Naive B cell (primary cell): ENCODE measurements around the gene RAB11FIP4. TPM values are rescaled to one million over a fixed set of nuclear protein-coding genes. Genes with fewer than 3 reads are reported as not detected.

Experiments
- ATAC-seq, 2 donors: fragments of 150-1000 bp; cut with Tn5 transposase; 2 replicates each; pipeline ENCODE4 v1.10.0; 2021; ENCODE audit warnings: low read depth in 2 of 2, mild to moderate bottlenecking in 2 of 2, moderate library complexity in 2 of 2
- DNase-seq: peaks from one replicate; pipeline ENCODE4 v3.0.0; 2022
- H3K27ac Mint-ChIP-seq, 6 donors: one replicate each; pipeline ENCODE4 v1.8.0; 2020 to 2022; ENCODE audit warnings: mild to moderate bottlenecking in 6 of 6, mixed read lengths in 6 of 6, moderate library complexity in 5 of 6, inconsistent platforms in 2 of 6
- H3K27me3 Mint-ChIP-seq, 3 donors: one replicate each; pipeline ENCODE4 v1.8.0; 2021 to 2022; ENCODE audit warnings: mixed read lengths in 3 of 3, mild to moderate bottlenecking in 1 of 3
- H3K36me3 Mint-ChIP-seq, 2 donors: one replicate each; pipeline ENCODE4 v1.8.0; 2020 to 2022; ENCODE audit warnings: mixed read lengths in 2 of 2, inconsistent platforms in 1 of 2, mild to moderate bottlenecking in 1 of 2
- H3K4me1 Mint-ChIP-seq, 3 donors: one replicate each; pipeline ENCODE4 v1.8.0; 2020 to 2022; ENCODE audit warnings: mixed read lengths in 3 of 3, inconsistent platforms in 1 of 3, mild to moderate bottlenecking in 1 of 3, moderate library complexity in 1 of 3
- H3K4me3 Mint-ChIP-seq, 8 donors: one replicate each; pipeline ENCODE4 v1.8.0; 2020 to 2022; ENCODE audit warnings: mild to moderate bottlenecking in 8 of 8, mixed read lengths in 8 of 8, moderate library complexity in 8 of 8, inconsistent platforms in 2 of 8
- H3K9me3 Mint-ChIP-seq, 7 donors: one replicate each; pipeline ENCODE4 v1.8.0; 2020 to 2022; ENCODE audit warnings: mixed read lengths in 7 of 7, mild to moderate bottlenecking in 5 of 7, inconsistent platforms in 2 of 7, moderate library complexity in 1 of 7
- polyA plus RNA-seq, 6 donors: library from polyadenylated mRNA; unstranded; fragments of 300-500 nt; fragmentation: Illumina TruSeq; gene quantifications; one replicate each; pipeline ENCODE4 v1.2.3, GENCODE V29; 2021; ENCODE audit warnings: low read depth in 6 of 6

The RAB11FIP4 gene
- polyA plus RNA-seq, 6 donors from 2014 or later = 7.3 to 29.7 (median 20.8) TPM

- ATAC-seq = no peak
- Mint-ChIP-seq H3K27ac (peak overlapping the region in 1 of 6 donors; percentile 26), H3K27me3 (peaks cover 0 to 16% (median 14%) of the 10 kb centered on the region in 3 donors), H3K9me3 (no peaks in the 10 kb centered on the region), H3K4me1 (peaks cover 0 to 7% (median 3%) of the 10 kb centered on the region in 3 donors), H3K36me3 (no peaks in the 10 kb centered on the region), H3K4me3 (no peak overlapping the region)
- no peak for DNase-seq
Observed at GRCh38 chr17:31475378-31476162, 84.1 kb downstream of the RAB11FIP4 start.

DNA sequence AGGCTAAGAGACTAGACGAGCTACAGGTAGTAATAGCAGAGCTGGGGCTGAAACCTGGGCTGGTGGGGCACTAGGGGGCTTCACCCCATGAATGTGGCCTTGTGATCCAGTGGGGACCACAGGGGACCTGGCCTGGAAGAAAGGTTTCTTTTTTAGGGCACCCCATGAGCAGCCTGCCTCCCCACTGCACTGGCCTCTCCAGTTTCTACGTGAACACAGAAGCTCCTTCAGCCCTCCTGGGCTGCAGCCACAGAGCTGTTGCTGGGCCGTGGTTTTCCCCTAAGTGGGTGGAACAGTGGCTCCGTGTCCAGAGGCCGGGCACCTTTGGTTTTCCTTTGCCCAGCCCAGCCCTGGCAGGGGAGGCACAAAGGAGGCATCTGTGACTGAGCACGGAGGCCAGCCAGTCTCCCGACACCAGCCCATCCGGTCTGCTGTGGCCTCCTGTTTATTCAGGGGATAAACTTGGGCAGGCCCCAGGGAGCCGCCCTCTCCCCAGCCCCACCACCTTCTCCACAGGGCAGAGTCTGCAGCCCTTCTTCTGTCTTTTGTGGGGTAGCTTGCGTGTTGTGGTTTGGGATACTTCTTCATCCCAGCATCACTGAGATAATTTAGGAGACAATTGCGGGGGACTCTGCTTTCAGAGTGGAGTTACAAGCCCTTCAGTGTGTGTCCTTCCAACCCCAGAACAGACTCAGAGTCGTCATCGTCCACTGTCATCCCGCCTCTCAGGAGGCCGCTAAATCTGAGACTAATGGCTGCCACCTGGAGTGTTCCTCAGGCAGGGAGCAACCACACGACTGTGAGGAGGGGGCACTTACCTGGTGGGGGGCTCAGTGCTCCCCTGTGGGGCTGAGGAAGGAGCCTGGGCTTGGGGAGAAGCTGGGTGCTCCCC, 85.3 kb downstream of the RAB11FIP4 start:
- H3K27me3 Mint-ChIP-seq = peaks cover 0 to 16% (median 14%) of the 10 kb centered on the region in 3 donors
- peaks cover 0 to 7% (median 3%) of the 10 kb centered on the region in 3 donors for H3K4me1 Mint-ChIP-seq
- no peak overlapping the region for H3K4me3 Mint-ChIP-seq
- DNase-seq = no peak
- no peak overlapping the region for H3K27ac Mint-ChIP-seq
- ATAC-seq = no peak
- no peaks in the 10 kb centered on the region for H3K36me3 Mint-ChIP-seq
- H3K9me3 Mint-ChIP-seq = no peaks in the 10 kb centered on the region

- no peak overlapping the region for H3K27ac Mint-ChIP-seq
- H3K36me3 Mint-ChIP-seq = no peaks in the 10 kb centered on the region
- H3K9me3 Mint-ChIP-seq = no peaks in the 10 kb centered on the region
- no peak overlapping the region for H3K4me3 Mint-ChIP-seq
- ATAC-seq = no peak
- H3K4me1 Mint-ChIP-seq = peaks cover 0 to 4% (median 3%) of the 10 kb centered on the region in 3 donors
- peaks cover 0 to 12% (median 9%) of the 10 kb centered on the region in 3 donors for H3K27me3 Mint-ChIP-seq
- DNase-seq = no peak
Observed at GRCh38 chr17:31477417-31478055, 86.1 kb downstream of the RAB11FIP4 start.

DNA sequence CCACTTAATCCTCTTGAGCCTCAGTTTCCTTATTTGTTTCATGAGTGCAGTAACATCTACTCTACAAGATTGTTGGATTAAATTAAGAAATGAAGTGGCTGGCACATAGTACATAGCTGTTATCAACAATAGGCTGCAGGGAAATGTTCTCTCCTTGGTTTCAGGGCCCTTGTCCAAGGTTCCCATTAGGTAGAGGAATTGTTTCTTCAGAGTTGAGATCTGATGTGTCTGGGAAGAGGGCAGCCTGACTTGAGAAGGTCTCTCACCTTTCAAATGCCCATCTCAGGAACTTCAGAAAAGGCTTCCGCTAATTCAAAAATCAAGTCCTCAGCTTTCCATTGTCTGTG, 87.6 kb downstream of the RAB11FIP4 start:
- no peak for DNase-seq
- H3K4me3 Mint-ChIP-seq = no peak overlapping the region
- ATAC-seq = no peak
- H3K4me1 Mint-ChIP-seq = peaks cover 0 to 4% (median 3%) of the 10 kb centered on the region in 3 donors
- H3K27me3 Mint-ChIP-seq = peaks cover 0 to 9% (median 0%) of the 10 kb centered on the region in 3 donors
- H3K27ac Mint-ChIP-seq = no peak overlapping the region
- no peaks in the 10 kb centered on the region for H3K36me3 Mint-ChIP-seq
- no peaks in the 10 kb centered on the region for H3K9me3 Mint-ChIP-seq

- Mint-ChIP-seq H3K36me3 (no peaks in the 10 kb centered on the region), H3K4me1 (peaks cover 0 to 4% (median 3%) of the 10 kb centered on the region in 3 donors), H3K4me3 (no peak overlapping the region), H3K9me3 (no peaks in the 10 kb centered on the region), H3K27me3 (peaks cover 0 to 9% (median 0%) of the 10 kb centered on the region in 3 donors), H3K27ac (no peak overlapping the region)
- ATAC-seq (no peak), DNase-seq (no peak)
Observed at GRCh38 chr17:31479524-31479923, 88.0 kb downstream of the RAB11FIP4 start.

- ATAC-seq (no peak), DNase-seq (no peak)
- Mint-ChIP-seq H3K9me3 (no peaks in the 10 kb centered on the region), H3K4me1 (peaks cover 0 to 4% (median under 1%) of the 10 kb centered on the region in 3 donors), H3K27ac (peak overlapping the region in 1 of 6 donors; percentile 54), H3K27me3 (peaks cover 0 to 9% (median 0%) of the 10 kb centered on the region in 3 donors), H3K4me3 (no peak overlapping the region), H3K36me3 (no peaks in the 10 kb centered on the region)
Observed at GRCh38 chr17:31480067-31480466, 88.6 kb downstream of the RAB11FIP4 start.

DNA sequence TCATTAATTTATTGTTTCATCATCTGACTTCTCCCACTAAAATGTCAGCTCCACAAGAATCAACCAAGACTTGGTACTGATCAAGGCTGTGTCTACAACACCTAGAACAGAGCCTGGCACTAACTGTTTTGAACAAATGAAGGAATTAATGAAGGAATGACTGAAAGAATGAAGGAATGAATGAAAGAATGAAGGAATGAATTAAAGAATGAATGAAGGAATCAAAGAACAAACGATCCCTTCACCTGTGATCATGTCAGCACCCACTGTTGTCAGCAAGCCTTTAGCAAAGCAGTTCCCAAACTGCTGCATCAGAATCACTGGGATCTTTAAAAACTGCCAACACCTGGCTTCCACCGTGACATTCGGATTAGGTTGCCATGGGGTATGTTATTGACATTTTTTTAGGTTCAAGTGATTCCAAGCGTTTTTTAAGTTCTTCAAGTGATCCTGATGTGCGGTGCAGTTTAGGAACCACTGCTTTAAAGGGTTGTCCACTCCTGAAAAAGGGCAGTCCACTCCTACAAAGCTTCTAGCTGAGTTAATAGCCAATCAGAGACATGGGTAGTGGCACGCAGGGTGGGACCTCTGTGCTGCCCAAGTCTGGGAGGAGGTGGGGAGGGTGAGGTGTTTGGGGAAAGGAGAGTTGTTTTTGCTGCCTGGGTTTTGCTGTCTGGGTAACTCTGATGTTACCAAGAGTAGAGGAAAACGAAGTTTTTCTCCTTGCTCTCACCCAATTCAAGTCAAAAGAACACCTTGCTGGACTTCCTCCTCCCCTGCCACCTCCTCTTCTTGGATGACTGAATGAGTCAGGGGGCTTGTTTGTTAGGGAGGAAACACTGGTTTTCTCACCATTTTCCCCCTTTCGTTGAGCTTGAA, 89.7 kb downstream of the RAB11FIP4 start:
- Mint-ChIP-seq H3K4me1 (peaks cover 0 to 4% (median 0%) of the 10 kb centered on the region in 3 donors), H3K27ac (no peak overlapping the region), H3K36me3 (no peaks in the 10 kb centered on the region), H3K9me3 (no peaks in the 10 kb centered on the region), H3K4me3 (no peak overlapping the region), H3K27me3 (peaks cover 0 to 9% (median 0%) of the 10 kb centered on the region in 3 donors)
- ATAC-seq (no peak), DNase-seq (no peak)

GRCh38 chr17:31481783-31482081, 90.3 kb downstream of the RAB11FIP4 start:
- Mint-ChIP-seq H3K27me3 (peaks cover 0 to 9% (median 0%) of the 10 kb centered on the region in 3 donors), H3K36me3 (no peaks in the 10 kb centered on the region), H3K4me1 (peaks cover 3 to 7% (median 5%) of the 10 kb centered on the region in 3 donors), H3K27ac (no peak overlapping the region), H3K9me3 (no peaks in the 10 kb centered on the region), H3K4me3 (no peak overlapping the region)
- no peak for DNase-seq
- no peak for ATAC-seq

- H3K36me3 Mint-ChIP-seq = no peaks in the 10 kb centered on the region
- DNase-seq (no peak), ATAC-seq (no peak)
- no peaks in the 10 kb centered on the region for H3K27me3 Mint-ChIP-seq
- no peaks in the 10 kb centered on the region for H3K9me3 Mint-ChIP-seq
- peaks cover 22 to 25% (median 25%) of the 10 kb centered on the region in 3 donors for H3K4me1 Mint-ChIP-seq
- H3K4me3 Mint-ChIP-seq = peak overlapping the region in 1 of 8 donors; percentile 66
- peak overlapping the region in 1 of 6 donors; percentile 24 for H3K27ac Mint-ChIP-seq
Observed at GRCh38 chr17:31484821-31485220, 93.3 kb downstream of the RAB11FIP4 start.

DNA sequence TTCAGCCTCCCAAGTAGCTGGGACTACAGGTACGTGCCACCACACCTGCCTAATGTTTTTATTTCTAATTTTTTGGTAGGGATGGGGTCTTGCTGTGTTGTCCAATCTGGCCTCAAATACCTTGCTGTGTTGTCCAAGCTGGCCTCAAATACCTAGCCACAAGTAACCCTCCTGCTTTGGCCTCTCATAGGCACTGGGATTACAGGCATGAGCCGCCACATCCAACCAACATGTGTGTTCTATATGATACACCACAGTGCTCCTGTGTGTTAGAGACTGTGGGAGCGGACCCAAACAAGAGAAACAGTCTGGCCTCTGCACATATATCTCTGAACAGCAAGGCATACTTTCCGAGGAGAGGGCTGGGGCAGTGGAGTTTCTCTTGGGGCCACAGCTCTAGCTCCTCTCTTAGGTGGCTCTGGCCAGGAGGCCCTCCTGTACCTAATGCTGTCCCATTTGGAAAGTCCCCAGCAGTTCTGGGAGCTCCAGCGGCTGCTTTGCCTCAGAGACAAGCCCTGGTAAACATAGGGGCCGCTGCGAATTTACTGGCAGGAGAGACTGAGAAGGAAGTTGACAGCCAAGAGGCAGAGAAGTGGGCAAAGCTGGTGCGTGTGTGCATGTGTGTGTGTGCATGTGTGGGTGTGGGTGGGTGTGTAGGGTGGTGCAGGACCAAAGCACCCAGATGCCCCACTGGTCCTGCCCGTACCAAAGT, 95.0 kb downstream of the RAB11FIP4 start:
- no peaks in the 10 kb centered on the region for H3K9me3 Mint-ChIP-seq
- peak overlapping the region; percentile 47 to 97 (median 86) for H3K27ac Mint-ChIP-seq
- H3K27me3 Mint-ChIP-seq = no peaks in the 10 kb centered on the region
- H3K4me1 Mint-ChIP-seq = peaks cover 36 to 41% (median 41%) of the 10 kb centered on the region in 3 donors
- DNase-seq = no peak
- no peak for ATAC-seq
- peak overlapping the region; percentile 81 to 97 (median 91) for H3K4me3 Mint-ChIP-seq
- no peaks in the 10 kb centered on the region for H3K36me3 Mint-ChIP-seq

GRCh38 chr17:31487063-31487647, 95.7 kb downstream of the RAB11FIP4 start:
- no peaks in the 10 kb centered on the region for H3K9me3 Mint-ChIP-seq
- ATAC-seq (no peak), DNase-seq (no peak)
- H3K27me3 Mint-ChIP-seq = no peaks in the 10 kb centered on the region
- H3K27ac Mint-ChIP-seq = peak overlapping the region; percentile 63 to 97 (median 95)
- H3K36me3 Mint-ChIP-seq = no peaks in the 10 kb centered on the region
- H3K4me1 Mint-ChIP-seq = peaks cover 42 to 48% (median 48%) of the 10 kb centered on the region in 3 donors
- peak overlapping the region; percentile 81 to 97 (median 91) for H3K4me3 Mint-ChIP-seq
